ENCODE measurements around the gene TMEM116. TPM values are rescaled to one million over a fixed set of nuclear protein-coding genes. Genes with fewer than 3 reads are reported as not detected.

The TMEM116 gene
- total and polyA plus RNA-seq, 10 of the 15 experiments (the other 5 are each of a cell fraction or from before 2014, with no cell fraction given): 6.0 to 25.7 (median 8.5) TPM

DNA sequence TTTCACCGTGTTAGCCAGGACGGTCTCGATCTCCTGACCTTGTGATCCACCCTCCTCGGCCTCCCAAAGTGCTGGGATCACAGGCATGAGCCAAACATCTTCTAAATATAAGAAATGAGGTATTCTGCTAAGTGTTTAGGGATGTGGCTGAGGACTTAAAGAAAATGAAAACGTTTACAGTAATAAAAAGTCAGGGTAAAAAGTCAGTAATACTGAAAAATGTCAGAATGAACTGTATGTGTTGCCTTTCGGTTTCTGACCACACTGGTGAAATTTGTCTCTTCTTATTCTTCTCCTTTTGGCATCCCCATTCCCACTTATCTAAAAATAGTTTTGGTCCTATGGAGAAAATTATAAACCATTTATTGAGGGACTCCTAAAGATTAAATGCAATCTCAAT lies 20.5 kb downstream of the TMEM116 start (continued):
- TF ChIP-seq STAT1 (conservative IDR thresholded peaks at IDR 0.05): no peak
- TF ChIP-seq RELA (IDR thresholded peaks at IDR 0.05; ENCODE audit: borderline replicate concordance, partially characterized antibody): no peak
- no peak for TF ChIP-seq SMAD1 (IDR thresholded peaks at IDR 0.05; ENCODE audit: low read depth, partially characterized antibody)
- TF ChIP-seq GATAD2B (conservative IDR thresholded peaks at IDR 0.05; ENCODE audit: low read depth): no peak
- no peak for TF ChIP-seq HDGF (IDR thresholded peaks at IDR 0.05)
- TF ChIP-seq YBX1 (IDR thresholded peaks at IDR 0.05): no peak
- TF ChIP-seq EED (IDR thresholded peaks at IDR 0.05; ENCODE audit: low read depth): 0 out of 2 replicates have a peak, but pooled peaks have one; percentile 39
- TF ChIP-seq, protein P1, sequence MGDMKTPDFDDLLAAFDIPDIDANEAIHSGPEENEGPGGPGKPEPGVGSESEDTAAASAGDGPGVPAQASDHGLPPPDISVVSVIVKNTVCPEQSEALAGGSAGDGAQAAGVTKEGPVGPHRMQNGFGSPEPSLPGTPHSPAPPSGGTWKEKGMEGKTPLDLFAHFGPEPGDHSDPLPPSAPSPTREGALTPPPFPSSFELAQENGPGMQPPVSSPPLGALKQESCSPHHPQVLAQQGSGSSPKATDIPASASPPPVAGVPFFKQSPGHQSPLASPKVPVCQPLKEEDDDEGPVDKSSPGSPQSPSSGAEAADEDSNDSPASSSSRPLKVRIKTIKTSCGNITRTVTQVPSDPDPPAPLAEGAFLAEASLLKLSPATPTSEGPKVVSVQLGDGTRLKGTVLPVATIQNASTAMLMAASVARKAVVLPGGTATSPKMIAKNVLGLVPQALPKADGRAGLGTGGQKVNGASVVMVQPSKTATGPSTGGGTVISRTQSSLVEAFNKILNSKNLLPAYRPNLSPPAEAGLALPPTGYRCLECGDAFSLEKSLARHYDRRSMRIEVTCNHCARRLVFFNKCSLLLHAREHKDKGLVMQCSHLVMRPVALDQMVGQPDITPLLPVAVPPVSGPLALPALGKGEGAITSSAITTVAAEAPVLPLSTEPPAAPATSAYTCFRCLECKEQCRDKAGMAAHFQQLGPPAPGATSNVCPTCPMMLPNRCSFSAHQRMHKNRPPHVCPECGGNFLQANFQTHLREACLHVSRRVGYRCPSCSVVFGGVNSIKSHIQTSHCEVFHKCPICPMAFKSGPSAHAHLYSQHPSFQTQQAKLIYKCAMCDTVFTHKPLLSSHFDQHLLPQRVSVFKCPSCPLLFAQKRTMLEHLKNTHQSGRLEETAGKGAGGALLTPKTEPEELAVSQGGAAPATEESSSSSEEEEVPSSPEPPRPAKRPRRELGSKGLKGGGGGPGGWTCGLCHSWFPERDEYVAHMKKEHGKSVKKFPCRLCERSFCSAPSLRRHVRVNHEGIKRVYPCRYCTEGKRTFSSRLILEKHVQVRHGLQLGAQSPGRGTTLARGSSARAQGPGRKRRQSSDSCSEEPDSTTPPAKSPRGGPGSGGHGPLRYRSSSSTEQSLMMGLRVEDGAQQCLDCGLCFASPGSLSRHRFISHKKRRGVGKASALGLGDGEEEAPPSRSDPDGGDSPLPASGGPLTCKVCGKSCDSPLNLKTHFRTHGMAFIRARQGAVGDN (IDR thresholded peaks at IDR 0.05): no peak
- TF ChIP-seq HDAC6 (IDR thresholded peaks at IDR 0.05; ENCODE audit: unreplicated experiment): no peak
- TF ChIP-seq, protein P2, sequence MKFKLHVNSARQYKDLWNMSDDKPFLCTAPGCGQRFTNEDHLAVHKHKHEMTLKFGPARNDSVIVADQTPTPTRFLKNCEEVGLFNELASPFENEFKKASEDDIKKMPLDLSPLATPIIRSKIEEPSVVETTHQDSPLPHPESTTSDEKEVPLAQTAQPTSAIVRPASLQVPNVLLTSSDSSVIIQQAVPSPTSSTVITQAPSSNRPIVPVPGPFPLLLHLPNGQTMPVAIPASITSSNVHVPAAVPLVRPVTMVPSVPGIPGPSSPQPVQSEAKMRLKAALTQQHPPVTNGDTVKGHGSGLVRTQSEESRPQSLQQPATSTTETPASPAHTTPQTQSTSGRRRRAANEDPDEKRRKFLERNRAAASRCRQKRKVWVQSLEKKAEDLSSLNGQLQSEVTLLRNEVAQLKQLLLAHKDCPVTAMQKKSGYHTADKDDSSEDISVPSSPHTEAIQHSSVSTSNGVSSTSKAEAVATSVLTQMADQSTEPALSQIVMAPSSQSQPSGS (IDR thresholded peaks at IDR 0.05; ENCODE audit: low read length): no peak
- no peak for TF ChIP-seq NR2C1 (IDR thresholded peaks at IDR 0.05)
- TF ChIP-seq CBX3 (IDR thresholded peaks at IDR 0.05; ENCODE audit: borderline replicate concordance, low read depth): no peak
- TF ChIP-seq ZNF207 (IDR thresholded peaks at IDR 0.05; ENCODE audit: borderline replicate concordance): no peak
- TF ChIP-seq, protein P3, sequence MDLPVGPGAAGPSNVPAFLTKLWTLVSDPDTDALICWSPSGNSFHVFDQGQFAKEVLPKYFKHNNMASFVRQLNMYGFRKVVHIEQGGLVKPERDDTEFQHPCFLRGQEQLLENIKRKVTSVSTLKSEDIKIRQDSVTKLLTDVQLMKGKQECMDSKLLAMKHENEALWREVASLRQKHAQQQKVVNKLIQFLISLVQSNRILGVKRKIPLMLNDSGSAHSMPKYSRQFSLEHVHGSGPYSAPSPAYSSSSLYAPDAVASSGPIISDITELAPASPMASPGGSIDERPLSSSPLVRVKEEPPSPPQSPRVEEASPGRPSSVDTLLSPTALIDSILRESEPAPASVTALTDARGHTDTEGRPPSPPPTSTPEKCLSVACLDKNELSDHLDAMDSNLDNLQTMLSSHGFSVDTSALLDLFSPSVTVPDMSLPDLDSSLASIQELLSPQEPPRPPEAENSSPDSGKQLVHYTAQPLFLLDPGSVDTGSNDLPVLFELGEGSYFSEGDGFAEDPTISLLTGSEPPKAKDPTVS (IDR thresholded peaks at IDR 0.05; ENCODE audit: low read depth, low read length): no peak
- no peak for TF ChIP-seq HCFC1 (IDR thresholded peaks at IDR 0.05; ENCODE audit: low read length)
- TF ChIP-seq JUNB (IDR thresholded peaks at IDR 0.05): peak; percentile 17; the same call in 1 of the 2 replicates
- no peak for TF ChIP-seq KLF5 (IDR thresholded peaks at IDR 0.05; ENCODE audit: partially characterized antibody)
- peak; percentile 43 to 51 for TF ChIP-seq IKZF2 (IDR thresholded peaks at IDR 0.05)
- TF ChIP-seq SMAD5 (IDR thresholded peaks at IDR 0.05; ENCODE audit: low read depth): no peak
- no peak for TF ChIP-seq CHD1 (IDR thresholded peaks at IDR 0.05; ENCODE audit: low read depth, low read length)
- TF ChIP-seq, protein P4, sequence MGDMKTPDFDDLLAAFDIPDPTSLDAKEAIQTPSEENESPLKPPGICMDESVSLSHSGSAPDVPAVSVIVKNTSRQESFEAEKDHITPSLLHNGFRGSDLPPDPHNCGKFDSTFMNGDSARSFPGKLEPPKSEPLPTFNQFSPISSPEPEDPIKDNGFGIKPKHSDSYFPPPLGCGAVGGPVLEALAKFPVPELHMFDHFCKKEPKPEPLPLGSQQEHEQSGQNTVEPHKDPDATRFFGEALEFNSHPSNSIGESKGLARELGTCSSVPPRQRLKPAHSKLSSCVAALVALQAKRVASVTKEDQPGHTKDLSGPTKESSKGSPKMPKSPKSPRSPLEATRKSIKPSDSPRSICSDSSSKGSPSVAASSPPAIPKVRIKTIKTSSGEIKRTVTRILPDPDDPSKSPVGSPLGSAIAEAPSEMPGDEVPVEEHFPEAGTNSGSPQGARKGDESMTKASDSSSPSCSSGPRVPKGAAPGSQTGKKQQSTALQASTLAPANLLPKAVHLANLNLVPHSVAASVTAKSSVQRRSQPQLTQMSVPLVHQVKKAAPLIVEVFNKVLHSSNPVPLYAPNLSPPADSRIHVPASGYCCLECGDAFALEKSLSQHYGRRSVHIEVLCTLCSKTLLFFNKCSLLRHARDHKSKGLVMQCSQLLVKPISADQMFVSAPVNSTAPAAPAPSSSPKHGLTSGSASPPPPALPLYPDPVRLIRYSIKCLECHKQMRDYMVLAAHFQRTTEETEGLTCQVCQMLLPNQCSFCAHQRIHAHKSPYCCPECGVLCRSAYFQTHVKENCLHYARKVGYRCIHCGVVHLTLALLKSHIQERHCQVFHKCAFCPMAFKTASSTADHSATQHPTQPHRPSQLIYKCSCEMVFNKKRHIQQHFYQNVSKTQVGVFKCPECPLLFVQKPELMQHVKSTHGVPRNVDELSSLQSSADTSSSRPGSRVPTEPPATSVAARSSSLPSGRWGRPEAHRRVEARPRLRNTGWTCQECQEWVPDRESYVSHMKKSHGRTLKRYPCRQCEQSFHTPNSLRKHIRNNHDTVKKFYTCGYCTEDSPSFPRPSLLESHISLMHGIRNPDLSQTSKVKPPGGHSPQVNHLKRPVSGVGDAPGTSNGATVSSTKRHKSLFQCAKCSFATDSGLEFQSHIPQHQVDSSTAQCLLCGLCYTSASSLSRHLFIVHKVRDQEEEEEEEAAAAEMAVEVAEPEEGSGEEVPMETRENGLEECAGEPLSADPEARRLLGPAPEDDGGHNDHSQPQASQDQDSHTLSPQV (IDR thresholded peaks at IDR 0.05): no peak

Data from GM12878 (cell line).